OCI-LY7 (cell line): ENCODE measurements around the gene COL15A1. TPM values are rescaled to one million over a fixed set of nuclear protein-coding genes. Genes with fewer than 3 reads are reported as not detected.

Source experiments
- BruUV-seq: library from RNA; stranded (reverse); fragments of 400-500 nt; replicated peaks from 2 replicates; lab custom pipeline; 2021; lab: Mats Ljungman, UMichigan
- CTCF ChIA-PET: fragments of 300-600 bp; sonication (Branson Sonifier 250); formaldehyde crosslinking; loops from one replicate; lab custom pipeline; 2022; ENCODE audit warnings: antibody characterized with exemption; ENCODE audit not compliant: unreplicated experiment; lab: Charles Lee
- POLR2A ChIA-PET: fragments of 300-600 bp; sonication (Branson Sonifier 250); formaldehyde crosslinking; loops from one replicate; lab custom pipeline; 2022; ENCODE audit warnings: antibody characterized with exemption; lab: Charles Lee
- DNase-seq: peaks from one replicate; pipeline ENCODE4 v3.0.0-alpha.2; 2015; ENCODE audit warnings: low spot score
- H2AFZ ChIP-seq: fragments of 200-600 bp; sonication (generic), shearing (Covaris generic); 2 replicates; pipeline ENCODE4 v1.6.1; 2014; ENCODE audit warnings: mild to moderate bottlenecking, antibody characterized with exemption, low read length, moderate library complexity
- H3K27ac ChIP-seq: fragments of 200-600 bp; sonication (generic); 2 replicates; pipeline ENCODE4 v1.5.1; 2014; ENCODE audit warnings: mixed run types, low read depth, mild to moderate bottlenecking, moderate library complexity, low read length, inconsistent platforms; ENCODE audit not compliant: poor library complexity, severe bottlenecking
- H3K36me3 ChIP-seq: fragments of 200-600 bp; sonication (generic); 2 replicates; pipeline ENCODE4 v1.6.1; 2014; ENCODE audit warnings: mild to moderate bottlenecking, antibody characterized with exemption, low read length, moderate library complexity, mixed read lengths; ENCODE audit not compliant: insufficient read depth
- H3K4me1 ChIP-seq: fragments of 200-600 bp; sonication (generic); 2 replicates; pipeline ENCODE4 v1.5.1; 2014; ENCODE audit warnings: mild to moderate bottlenecking, low read length; ENCODE audit not compliant: insufficient read depth, poor library complexity, severe bottlenecking
- H3K4me2 ChIP-seq: fragments of 200-600 bp; sonication (generic); 2 replicates; pipeline ENCODE4 v1.6.1; 2014; ENCODE audit warnings: mild to moderate bottlenecking, low read length
- H3K4me3 ChIP-seq: fragments of 200-600 bp; sonication (generic); 2 replicates; pipeline ENCODE4 v1.5.1; 2014; ENCODE audit warnings: mild to moderate bottlenecking, low read depth, low read length; ENCODE audit not compliant: poor library complexity, severe bottlenecking
- H3K79me2 ChIP-seq: fragments of 200-600 bp; sonication (generic); 2 replicates; pipeline ENCODE4 v1.6.1; 2016; ENCODE audit warnings: low read depth, mild to moderate bottlenecking, low read length, moderate library complexity, mixed read lengths; ENCODE audit not compliant: insufficient read depth
- H3K9me2 ChIP-seq: fragments of 200-600 bp; sonication (generic); 2 replicates; pipeline ENCODE4 v1.6.1; 2016; ENCODE audit warnings: mild to moderate bottlenecking, low read length, mixed read lengths; ENCODE audit not compliant: insufficient read depth
- H3K9me3 ChIP-seq: fragments of 200-600 bp; sonication (generic); 2 replicates; pipeline ENCODE4 v1.6.1; 2014; ENCODE audit warnings: mild to moderate bottlenecking, mixed run types, low read length, mixed read lengths
- H4K20me1 ChIP-seq: fragments of 200-600 bp; sonication (generic); 2 replicates; pipeline ENCODE4 v1.6.1; 2014; ENCODE audit warnings: mild to moderate bottlenecking, antibody characterized with exemption, low read length, moderate library complexity, mixed read lengths; ENCODE audit not compliant: insufficient read depth
- CTCF ChIP-seq: fragments of 200-600 bp; sonication (generic); conservative IDR thresholded peaks from 2 replicates; pipeline ENCODE4 v1.5.1; 2014; ENCODE audit warnings: mild to moderate bottlenecking, antibody characterized with exemption, low read length, moderate library complexity, mixed read lengths
- EZH2phosphoT487 ChIP-seq: fragments of 200-600 bp; sonication (generic); IDR thresholded peaks from 2 replicates; pipeline ENCODE4 v1.6.1; 2018; ENCODE audit warnings: low read depth, borderline replicate concordance, mild to moderate bottlenecking, mixed run types, antibody characterized with exemption, low read length, moderate library complexity, mixed read lengths
- intact Hi-C: fragments of 100-400 bp; cut with micrococcal nuclease; formaldehyde crosslinking; loops from one replicate; pipeline ENCODE4 v1.10.0; 2022; ENCODE audit not compliant: unreplicated experiment
- total RNA-seq, 2 experiments: library from RNA; depleted of rRNA in 1 of 2; stranded (reverse); fragments of >200 nt in 1 of 2; shearing (Covaris generic) in 1 of 2; gene quantifications; 2 replicates each; pipeline ENCODE4 v1.2.3, GENCODE V29; 2014 to 2022

COL15A1 gene
- total RNA-seq, 2 experiments from 2014 or later, result not detected

GRCh38 chr9:99002706-99003105 is 59.0 kb downstream of the COL15A1 start:
- intact Hi-C loops, result loop anchor here (5.0 kb wide), 2 partner anchors 65 to 100 kb away; no protein-coding TSS in a partner anchor
- Histone ChIP-seq H3K9me3 (0 out of 2 replicates have a peak, but pooled peaks cover 5% of the 10 kb centered on the region), H4K20me1 (no peaks in the 10 kb centered on the region), H3K27ac (no peak overlapping the region), H3K9me2 (no peaks in the 10 kb centered on the region), H3K4me1 (peaks cover 4% of the 10 kb centered on the region), H2AFZ (no peak overlapping the region), H3K36me3 (no peaks in the 10 kb centered on the region), H3K79me2 (no peaks in the 10 kb centered on the region), H3K4me3 (no peak overlapping the region), H3K4me2 (no peak overlapping the region)
- CTCF ChIA-PET, result no interaction called here
- POLR2A ChIA-PET, result no interaction called here
- TF ChIP-seq EZH2phosphoT487, result no peak
- no peak for TF ChIP-seq CTCF
- no peak for DNase-seq
- BruUV-seq, result no TSS peak

- Histone ChIP-seq H3K79me2 (no peaks in the 10 kb centered on the region), H3K4me1 (peaks cover 4% of the 10 kb centered on the region), H4K20me1 (no peaks in the 10 kb centered on the region), H3K36me3 (no peaks in the 10 kb centered on the region), H2AFZ (no peak overlapping the region), H3K9me3 (0 out of 2 replicates have a peak, but pooled peaks cover 5% of the 10 kb centered on the region), H3K27ac (no peak overlapping the region), H3K4me3 (no peak overlapping the region), H3K9me2 (no peaks in the 10 kb centered on the region), H3K4me2 (no peak overlapping the region)
- ChIA-PET POLR2A (no interaction called here), CTCF (no interaction called here)
- TF ChIP-seq EZH2phosphoT487 (no peak), CTCF (no peak)
- intact Hi-C loops, result loop anchor here (5.0 kb wide), 2 partner anchors 64 to 99 kb away; no protein-coding TSS in a partner anchor
- no peak for DNase-seq
- no TSS peak for BruUV-seq
These were observed 59.6 kb downstream of the COL15A1 start for GRCh38 chr9:99003308-99003707.

GRCh38 chr9:99004115-99004514 is 60.4 kb downstream of the COL15A1 start:
- no TSS peak for BruUV-seq
- DNase-seq, result no peak
- Histone ChIP-seq H2AFZ (no peak overlapping the region), H3K9me3 (0 out of 2 replicates have a peak, but pooled peaks cover 7% of the 10 kb centered on the region), H3K36me3 (no peaks in the 10 kb centered on the region), H4K20me1 (no peaks in the 10 kb centered on the region), H3K4me3 (no peak overlapping the region), H3K27ac (no peak overlapping the region), H3K4me1 (peaks cover 4% of the 10 kb centered on the region), H3K79me2 (no peaks in the 10 kb centered on the region), H3K9me2 (no peaks in the 10 kb centered on the region), H3K4me2 (no peak overlapping the region)
- ChIA-PET CTCF (no interaction called here), POLR2A (no interaction called here)
- no peak for TF ChIP-seq CTCF
- TF ChIP-seq EZH2phosphoT487, result no peak
- intact Hi-C loops, result loop anchor here (5.0 kb wide), 2 partner anchors 63 to 98 kb away; no protein-coding TSS in a partner anchor
